DMS53 treated with DMSO at 0.1 percent for 48 hours (cell line): ENCODE measurements around the gene SAMD1.

Experiments
- DNase-seq: peaks from one replicate; lab custom pipeline; 2025; ENCODE audit not compliant: unreplicated experiment; lab: John Stamatoyannopoulos, UW

Gene SAMD1

DNA sequence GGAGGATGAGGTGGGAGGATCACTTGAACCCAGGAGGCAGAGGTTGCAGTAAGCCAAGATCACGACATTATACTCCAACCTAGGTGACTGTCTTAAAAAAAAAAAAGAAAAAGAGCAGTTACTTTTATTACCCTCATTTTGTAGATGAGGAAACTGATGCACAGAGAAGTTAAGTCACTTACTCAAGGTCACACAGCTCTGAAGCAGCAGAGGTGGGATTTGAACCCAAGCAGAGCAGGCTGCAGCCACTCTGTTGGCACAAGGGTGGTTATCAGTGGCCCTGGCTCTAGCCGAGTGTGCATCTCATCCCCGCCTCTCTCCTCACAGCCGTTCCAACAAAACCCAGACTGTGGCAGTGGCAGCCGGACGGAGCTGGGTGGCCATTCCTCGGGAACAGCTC, 51.4 kb downstream of the SAMD1 start:
- no peak for DNase-seq
